Neural progenitor cell (in vitro differentiated cells): ENCODE measurements around the gene RAB8B. TPM values are rescaled to one million over a fixed set of nuclear protein-coding genes. Genes with fewer than 3 reads are reported as not detected.
A peak's percentile ranks its signal among the peaks of the same experiment; 100 is the strongest.

Source experiments
- DNase-seq: peaks from one replicate; pipeline ENCODE4 v3.0.0-alpha.2; 2016; ENCODE audit warnings: low spot score
- H2AFZ ChIP-seq: fragments of 200-600 bp; sonication (generic); replicated peaks from 2 replicates; pipeline ENCODE4 v1.6.1; 2016; ENCODE audit warnings: antibody characterized with exemption
- H3F3A ChIP-seq: fragments of 200-600 bp; sonication (generic); 2 replicates; pipeline ENCODE4 v1.6.1; 2016; ENCODE audit warnings: antibody characterized with exemption, low read depth
- H3K27ac ChIP-seq: fragments of 200-600 bp; sonication (generic); 2 replicates; pipeline ENCODE4 v1.5.1; 2016; ENCODE audit warnings: mild to moderate bottlenecking
- H3K27me3 ChIP-seq: fragments of 200-600 bp; sonication (generic); 2 replicates; pipeline ENCODE4 v1.6.1; 2016; ENCODE audit warnings: mild to moderate bottlenecking, moderate library complexity
- H3K36me3 ChIP-seq: fragments of 200-600 bp; sonication (generic); 2 replicates; pipeline ENCODE4 v1.5.1; 2016
- H3K4me1 ChIP-seq: fragments of 200-600 bp; sonication (generic); 2 replicates; pipeline ENCODE4 v1.6.1; 2016; ENCODE audit warnings: mixed run types
- H3K4me2 ChIP-seq: fragments of 200-600 bp; sonication (generic); 2 replicates; pipeline ENCODE4 v1.6.1; 2016
- H3K4me3 ChIP-seq: fragments of 200-600 bp; sonication (generic); 2 replicates; pipeline ENCODE4 v1.5.1; 2016
- H3K79me2 ChIP-seq: fragments of 200-600 bp; sonication (generic); 2 replicates; pipeline ENCODE4 v1.6.1; 2016; ENCODE audit warnings: low read depth
- H3K9ac ChIP-seq: fragments of 200-600 bp; sonication (generic); 2 replicates; pipeline ENCODE4 v1.6.1; 2016
- H3K9me3 ChIP-seq: fragments of 200-600 bp; sonication (generic); 2 replicates; pipeline ENCODE4 v1.5.1; 2016; ENCODE audit warnings: low read depth
- H4K20me1 ChIP-seq: fragments of 200-600 bp; sonication (generic); 2 replicates; pipeline ENCODE4 v1.6.1; 2016; ENCODE audit warnings: low read depth
- H3K27ac Mint-ChIP-seq: 3 replicates; pipeline ENCODE4 v1.8.0; 2021; ENCODE audit warnings: mixed read lengths
- H3K27me3 Mint-ChIP-seq: 2 replicates; pipeline ENCODE4 v1.8.0; 2022; ENCODE audit warnings: low read depth, mild to moderate bottlenecking, inconsistent platforms, moderate library complexity, mixed read lengths; ENCODE audit not compliant: insufficient read depth
- H3K36me3 Mint-ChIP-seq: 3 replicates; pipeline ENCODE4 v1.8.0; 2021; ENCODE audit warnings: mixed read lengths
- H3K4me1 Mint-ChIP-seq: 3 replicates; pipeline ENCODE4 v1.8.0; 2021; ENCODE audit warnings: mixed read lengths
- H3K4me3 Mint-ChIP-seq: 3 replicates; pipeline ENCODE4 v1.8.0; 2021; ENCODE audit warnings: mild to moderate bottlenecking, moderate library complexity, mixed read lengths
- H3K9me3 Mint-ChIP-seq: 3 replicates; pipeline ENCODE4 v1.8.0; 2020; ENCODE audit warnings: mixed read lengths
- CTCF ChIP-seq: fragments of 200-600 bp; sonication (generic); IDR thresholded peaks from 2 replicates; pipeline ENCODE4 v1.5.1; 2017; ENCODE audit warnings: antibody characterized with exemption, mild to moderate bottlenecking
- EZH2 ChIP-seq: fragments of 200-600 bp; sonication (generic); IDR thresholded peaks from 2 replicates; pipeline ENCODE4 v1.6.1; 2017; ENCODE audit warnings: antibody characterized with exemption, mild to moderate bottlenecking, moderate library complexity
- EZH2phosphoT487 ChIP-seq: fragments of 200-600 bp; sonication (generic); IDR thresholded peaks from 2 replicates; pipeline ENCODE4 v1.6.1; 2017; ENCODE audit warnings: antibody characterized with exemption
- total RNA-seq: library from RNA; depleted of rRNA; stranded (reverse); fragments of >200 nt; gene quantifications from 2 replicates; pipeline ENCODE4 v1.2.3, GENCODE V29; 2015; ENCODE audit warnings: low replicate concordance

Gene RAB8B
- total RNA-seq, 1 donor from 2014 or later: 107 TPM

- H3K27ac Mint-ChIP-seq: peak overlapping the region; percentile 97
- Histone ChIP-seq H3K4me1 (peaks cover 15% of the 10 kb centered on the region), H3K4me3 (peak overlapping the region; percentile 92), H3K9me3 (no peaks in the 10 kb centered on the region), H3K4me2 (peak overlapping the region; percentile 93), H3K9ac (no peak overlapping the region), H4K20me1 (peaks cover 3% of the 10 kb centered on the region), H3K27ac (no peak overlapping the region), H3K36me3 (no peaks in the 10 kb centered on the region), H3K27me3 (peaks cover 40% of the 10 kb centered on the region), H3F3A (peaks cover 27% of the 10 kb centered on the region), H3K79me2 (no peaks in the 10 kb centered on the region), H2AFZ (peak overlapping the region; percentile 55)
- H3K27me3 Mint-ChIP-seq: peaks cover 6% of the 10 kb centered on the region
- H3K9me3 Mint-ChIP-seq: peaks cover 6% of the 10 kb centered on the region
- DNase-seq: no peak
- no peak for TF ChIP-seq EZH2phosphoT487
- TF ChIP-seq EZH2: no peak
- TF ChIP-seq CTCF: no peak
- H3K4me1 Mint-ChIP-seq: peaks cover 29% of the 10 kb centered on the region
- H3K4me3 Mint-ChIP-seq: peak overlapping the region; percentile 84
- H3K36me3 Mint-ChIP-seq: peaks cover 6% of the 10 kb centered on the region
These were observed 87.1 kb downstream of the RAB8B start for GRCh38 chr15:63276342-63277037.

- Histone ChIP-seq H3K4me3 (peak within 1 kb of the TSS; percentile 92), H3K9ac (no peak within 1 kb of the TSS), H3F3A (peaks cover 27% of the 10 kb centered on the region), H3K9me3 (no peaks in the 10 kb centered on the region), H3K79me2 (no peaks in the 10 kb centered on the region), H3K4me2 (peak within 1 kb of the TSS; percentile 93), H4K20me1 (peaks cover 3% of the 10 kb centered on the region), H2AFZ (peak within 1 kb of the TSS; percentile 94), H3K36me3 (no peaks in the 10 kb centered on the region), H3K27me3 (peaks cover 40% of the 10 kb centered on the region), H3K27ac (no peak within 1 kb of the TSS), H3K4me1 (peaks cover 15% of the 10 kb centered on the region)
- Mint-ChIP-seq H3K9me3 (peaks cover 6% of the 10 kb centered on the region), H3K27me3 (peaks cover 6% of the 10 kb centered on the region), H3K27ac (peak within 1 kb of the TSS; percentile 97), H3K4me1 (peaks cover 29% of the 10 kb centered on the region), H3K4me3 (peak within 1 kb of the TSS; percentile 84), H3K36me3 (peaks cover 6% of the 10 kb centered on the region)
- DNase-seq: peak; percentile 87
- TF ChIP-seq CTCF: no peak
- no peak for TF ChIP-seq EZH2phosphoT487
- TF ChIP-seq EZH2: peak; percentile 68
These were observed 87.9 kb downstream of the RAB8B start, which contains the start of gene APH1B for GRCh38 chr15:63277038-63277892. Gene APH1B (plus strand): TSS chr15:63277605. CDS start chr15:63277624, 19 bp downstream.

- Histone ChIP-seq H3F3A (peaks cover 27% of the 10 kb centered on the region), H3K27me3 (peaks cover 40% of the 10 kb centered on the region), H3K4me3 (peak overlapping the region; percentile 92), H2AFZ (peak overlapping the region; percentile 94), H3K27ac (no peak overlapping the region), H3K79me2 (no peaks in the 10 kb centered on the region), H3K9ac (no peak overlapping the region), H3K4me1 (peaks cover 15% of the 10 kb centered on the region), H4K20me1 (peaks cover 3% of the 10 kb centered on the region), H3K9me3 (no peaks in the 10 kb centered on the region), H3K36me3 (no peaks in the 10 kb centered on the region), H3K4me2 (peak overlapping the region; percentile 93)
- peaks cover 3% of the 10 kb centered on the region for H3K27me3 Mint-ChIP-seq
- TF ChIP-seq EZH2 (peak; percentile 75), EZH2phosphoT487 (no peak)
- peaks cover 4% of the 10 kb centered on the region for H3K9me3 Mint-ChIP-seq
- H3K4me3 Mint-ChIP-seq: peak overlapping the region; percentile 84
- H3K27ac Mint-ChIP-seq: no peak overlapping the region
- peaks cover 3% of the 10 kb centered on the region for H3K36me3 Mint-ChIP-seq
- DNase-seq: peak; percentile 5
- H3K4me1 Mint-ChIP-seq: peaks cover 29% of the 10 kb centered on the region
These were observed 88.6 kb downstream of the RAB8B start for GRCh38 chr15:63277893-63278456.
